B cell (primary cell): ENCODE measurements around the gene ZNF680. TPM values are rescaled to one million over a fixed set of nuclear protein-coding genes. Genes with fewer than 3 reads are reported as not detected.

Source experiments
- ATAC-seq: fragments of 200-7000 bp; cut with Tn5 transposase; one replicate; pipeline ENCODE4 v1.10.0; 2021; ENCODE audit warnings: low read depth, mild to moderate bottlenecking, moderate number of reproducible peaks, moderate library complexity
- CTCF ChIA-PET: fragments of 350-600 bp; sonication (Branson Sonifier 250); formaldehyde crosslinking; loops from one replicate; lab custom pipeline; 2021; ENCODE audit warnings: antibody characterized with exemption, inconsistent platforms; lab: Charles Lee
- POLR2A ChIA-PET: fragments of 350-600 bp; sonication (Branson Sonifier 250); formaldehyde crosslinking; loops from one replicate; lab custom pipeline; 2021; ENCODE audit warnings: antibody characterized with exemption; lab: Charles Lee
- DNase-seq: peaks from one replicate; pipeline ENCODE4 v3.0.0; 2013
- H2AFZ ChIP-seq: 2 replicates; pipeline ENCODE4 v1.6.1; 2012; ENCODE audit warnings: mild to moderate bottlenecking, low read depth, low read length; ENCODE audit not compliant: insufficient read depth, poor library complexity, severe bottlenecking
- H3K27ac ChIP-seq, 2 donors: 1 replicate in 1 of 2; 2 replicates in 1 of 2; pipeline ENCODE4 v1.5.1; 2012 to 2013; ENCODE audit warnings: low read length in 2 of 2, mild to moderate bottlenecking in 2 of 2, moderate library complexity in 1 of 2
- H3K27me3 ChIP-seq, 4 experiments: fragments of 200-600 bp in 1 of 4; sonication (generic) in 1 of 4; replicated peaks in 1 of 4; 1 replicate in 2 of 4; 2 replicates in 2 of 4; pipeline versions ENCODE4 v1.6.1 to v1.7.0; 2013 to 2016; ENCODE audit warnings: low read length in 3 of 4, mild to moderate bottlenecking in 2 of 4, mixed read lengths in 1 of 4, moderate library complexity in 1 of 4; ENCODE audit not compliant: insufficient read depth in 4 of 4, control insufficient read depth in 3 of 4; ENCODE audit errors: control extremely low read depth in 1 of 4
- H3K36me3 ChIP-seq, 2 experiments: replicated peaks in 1 of 2; 1 replicate in 1 of 2; 2 replicates in 1 of 2; pipeline versions ENCODE4 v1.6.1 to v1.7.1; 2013; ENCODE audit warnings: low read length in 1 of 2; ENCODE audit not compliant: insufficient read depth in 2 of 2, control insufficient read depth in 1 of 2; ENCODE audit errors: control extremely low read depth in 1 of 2, extremely low read depth in 1 of 2
- H3K4me1 ChIP-seq, 2 donors: fragments of 200-600 bp in 1 of 2; sonication (generic) in 1 of 2; 1 replicate in 1 of 2; 2 replicates in 1 of 2; pipeline versions ENCODE4 v1.5.1 to v1.6.1; 2013 to 2017; ENCODE audit warnings: low read length in 2 of 2; ENCODE audit not compliant: control insufficient read depth in 2 of 2, insufficient read depth in 2 of 2
- H3K4me2 ChIP-seq: replicated peaks from 2 replicates; pipeline ENCODE3; 2012; ENCODE audit warnings: mild to moderate bottlenecking, low read depth, low read length; ENCODE audit not compliant: poor library complexity, severe bottlenecking
- H3K4me3 ChIP-seq, 5 experiments: fragments of 200-600 bp in 1 of 5; sonication (generic) in 1 of 5; 1 replicate in 3 of 5; 2 replicates in 2 of 5; pipeline versions ENCODE4 v1.5.1 to v1.7.0; 2011 to 2016; ENCODE audit warnings: low read length in 4 of 5, mild to moderate bottlenecking in 4 of 5, low read depth in 2 of 5, control low read depth in 1 of 5, moderate library complexity in 1 of 5; ENCODE audit not compliant: insufficient read depth in 1 of 5; ENCODE audit errors: control extremely low read depth in 1 of 5, extremely low read depth in 1 of 5
- H3K79me2 ChIP-seq: fragments of 200-600 bp; sonication (generic); one replicate; pipeline ENCODE4 v1.6.0; 2016; ENCODE audit warnings: low read length; ENCODE audit not compliant: control insufficient read depth, insufficient read depth
- H3K9ac ChIP-seq: fragments of 200-600 bp; sonication (generic); 2 replicates; pipeline ENCODE4 v1.6.1; 2017; ENCODE audit warnings: mild to moderate bottlenecking, low read length, moderate library complexity
- H3K9me3 ChIP-seq, 3 donors: one replicate each; pipeline versions ENCODE4 v1.6.1 to v1.7.1; 2013; ENCODE audit warnings: low read length in 2 of 3; ENCODE audit not compliant: control insufficient read depth in 2 of 3, insufficient read depth in 1 of 3; ENCODE audit errors: control extremely low read depth in 1 of 3
- H4K20me1 ChIP-seq: 2 replicates; pipeline ENCODE4 v1.6.0; 2012; ENCODE audit warnings: mild to moderate bottlenecking, low read length; ENCODE audit not compliant: insufficient read depth, control insufficient read depth, poor library complexity, severe bottlenecking
- H3K27ac Mint-ChIP-seq: one replicate; pipeline ENCODE4 v1.8.0; 2021; ENCODE audit warnings: mixed read lengths
- H3K27me3 Mint-ChIP-seq: one replicate; pipeline ENCODE4 v1.8.0; 2021; ENCODE audit warnings: mixed read lengths
- H3K4me1 Mint-ChIP-seq: one replicate; pipeline ENCODE4 v1.8.0; 2021; ENCODE audit warnings: mixed read lengths
- H3K4me3 Mint-ChIP-seq: one replicate; pipeline ENCODE4 v1.8.0; 2021; ENCODE audit warnings: mixed read lengths
- H3K9me3 Mint-ChIP-seq: one replicate; pipeline ENCODE4 v1.8.0; 2022; ENCODE audit warnings: mixed read lengths; ENCODE audit not compliant: insufficient read depth
- EZH2 ChIP-seq: IDR thresholded peaks from 2 replicates; pipeline ENCODE4 v1.6.1; 2012; ENCODE audit warnings: borderline replicate concordance, low read depth, mild to moderate bottlenecking, moderate library complexity, low read length; ENCODE audit not compliant: insufficient read depth, poor library complexity, severe bottlenecking
- WGBS: methylation state at CpG from one replicate; pipeline ENCODE4 v1.1.5; 2013; ENCODE audit warnings: missing lambda C conversion rate; ENCODE audit not compliant: insufficient coverage; 5-methylcytosine and 5-hydroxymethylcytosine counted together
- intact Hi-C: fragments of 100-400 bp; cut with micrococcal nuclease; formaldehyde crosslinking; loops from one replicate; pipeline ENCODE4 v1.10.0; 2022
- polyA plus RNA-seq: library from polyadenylated mRNA; depleted of rRNA; stranded (reverse); fragments of >200 nt; gene quantifications from 2 replicates; pipeline ENCODE4 v1.2.3, GENCODE V29; 2012
- total RNA-seq, 2 donors: library from RNA; stranded (reverse); fragments of 120-200 nt in 1 of 2; gene quantifications; 1 replicate in 1 of 2; 2 replicates in 1 of 2; pipeline versions ENCODE4 v1.2.3 to v1.2.4, GENCODE V29; 2013 to 2022
- TF ChIP-seq, protein P1 (sequence below): fragments of 200-600 bp; IDR thresholded peaks from one replicate; pipeline ENCODE4 v1.8.0; 2022; ENCODE audit warnings: antibody characterized with exemption, mild to moderate bottlenecking

The ZNF680 gene
- total and polyA plus RNA-seq, 2 donors (not counting 1 experiment from before 2014, with no cell fraction given): 2.5 to 27.8 TPM

DNA sequence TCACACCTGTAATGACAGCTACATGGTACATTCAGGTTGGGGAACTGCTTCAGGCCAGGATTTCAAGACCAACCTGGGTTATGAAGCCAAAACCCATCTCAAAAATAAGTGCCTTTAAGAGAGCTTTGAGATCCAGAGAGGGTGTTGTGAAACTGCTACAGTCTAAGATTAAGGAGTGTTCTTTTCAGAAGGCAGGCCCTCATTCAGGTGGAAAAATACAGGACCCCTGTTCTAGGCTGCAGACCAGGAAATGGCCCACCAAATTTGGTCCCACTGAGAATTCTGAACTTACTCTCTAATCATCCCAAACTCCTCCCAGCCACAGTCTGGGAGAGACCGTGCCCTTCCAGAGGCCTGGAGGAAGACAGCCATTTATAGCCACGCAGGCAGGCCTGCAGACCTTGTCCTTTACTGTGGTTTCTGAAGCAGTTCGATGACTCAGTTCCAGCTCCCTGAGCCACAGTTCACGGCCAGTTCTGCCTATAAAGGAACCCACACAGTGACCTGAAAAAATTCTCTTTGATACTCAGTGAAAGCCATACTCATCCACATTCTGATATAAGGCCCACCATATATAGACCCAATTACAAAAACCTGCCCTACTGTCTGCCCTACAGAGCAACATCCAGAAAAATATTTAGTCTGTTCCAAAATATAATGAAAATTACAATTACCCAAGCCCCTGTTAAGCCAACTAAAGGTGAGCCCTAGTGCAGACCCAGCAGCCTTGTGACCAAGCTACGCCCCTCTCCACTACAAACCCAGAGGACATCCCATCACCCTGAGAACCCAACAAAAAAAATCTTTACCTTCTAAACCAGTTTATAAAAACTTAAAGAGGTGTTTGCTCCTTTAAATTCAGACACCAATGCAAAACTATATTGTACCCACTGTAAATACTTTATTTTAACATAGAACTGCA lies 21.2 kb downstream of the ZNF680 start:
- WGBS: 88% methylated on average over 4 of the region's 5 CpGs
- no peaks in the 10 kb centered on the region for H3K27me3 ChIP-seq
- no peak overlapping the region for H3K4me3 ChIP-seq
- H3K4me1 Mint-ChIP-seq: peaks cover 20% of the 10 kb centered on the region
- H3K27ac Mint-ChIP-seq: peak overlapping the region; percentile 41
- H3K9ac ChIP-seq: no peak overlapping the region
- no peaks in the 10 kb centered on the region for H3K9me3 Mint-ChIP-seq
- TF ChIP-seq, protein P1, sequence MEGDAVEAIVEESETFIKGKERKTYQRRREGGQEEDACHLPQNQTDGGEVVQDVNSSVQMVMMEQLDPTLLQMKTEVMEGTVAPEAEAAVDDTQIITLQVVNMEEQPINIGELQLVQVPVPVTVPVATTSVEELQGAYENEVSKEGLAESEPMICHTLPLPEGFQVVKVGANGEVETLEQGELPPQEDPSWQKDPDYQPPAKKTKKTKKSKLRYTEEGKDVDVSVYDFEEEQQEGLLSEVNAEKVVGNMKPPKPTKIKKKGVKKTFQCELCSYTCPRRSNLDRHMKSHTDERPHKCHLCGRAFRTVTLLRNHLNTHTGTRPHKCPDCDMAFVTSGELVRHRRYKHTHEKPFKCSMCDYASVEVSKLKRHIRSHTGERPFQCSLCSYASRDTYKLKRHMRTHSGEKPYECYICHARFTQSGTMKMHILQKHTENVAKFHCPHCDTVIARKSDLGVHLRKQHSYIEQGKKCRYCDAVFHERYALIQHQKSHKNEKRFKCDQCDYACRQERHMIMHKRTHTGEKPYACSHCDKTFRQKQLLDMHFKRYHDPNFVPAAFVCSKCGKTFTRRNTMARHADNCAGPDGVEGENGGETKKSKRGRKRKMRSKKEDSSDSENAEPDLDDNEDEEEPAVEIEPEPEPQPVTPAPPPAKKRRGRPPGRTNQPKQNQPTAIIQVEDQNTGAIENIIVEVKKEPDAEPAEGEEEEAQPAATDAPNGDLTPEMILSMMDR: no peak
- TF ChIP-seq EZH2: no peak
- intact Hi-C loops: no loop called here
- peaks cover 0 to 6% of the 10 kb centered on the region in 2 donors for H3K4me1 ChIP-seq
- H4K20me1 ChIP-seq: no peaks in the 10 kb centered on the region
- H3K4me2 ChIP-seq: no peak overlapping the region
- H3K4me3 Mint-ChIP-seq: no peak overlapping the region
- ATAC-seq (no peak), DNase-seq (no peak)
- H3K79me2 ChIP-seq: peaks cover 9% of the 10 kb centered on the region
- H3K27me3 Mint-ChIP-seq: no peaks in the 10 kb centered on the region
- H3K36me3 ChIP-seq: peaks cover 3 to 16% of the 10 kb centered on the region in 2 experiments
- no peak overlapping the region for H2AFZ ChIP-seq
- no peak overlapping the region for H3K27ac ChIP-seq
- ChIA-PET POLR2A (no interaction called here), CTCF (no interaction called here)
- H3K9me3 ChIP-seq: peaks cover 7 to 26% (median 11%) of the 10 kb centered on the region in 3 donors

DNA sequence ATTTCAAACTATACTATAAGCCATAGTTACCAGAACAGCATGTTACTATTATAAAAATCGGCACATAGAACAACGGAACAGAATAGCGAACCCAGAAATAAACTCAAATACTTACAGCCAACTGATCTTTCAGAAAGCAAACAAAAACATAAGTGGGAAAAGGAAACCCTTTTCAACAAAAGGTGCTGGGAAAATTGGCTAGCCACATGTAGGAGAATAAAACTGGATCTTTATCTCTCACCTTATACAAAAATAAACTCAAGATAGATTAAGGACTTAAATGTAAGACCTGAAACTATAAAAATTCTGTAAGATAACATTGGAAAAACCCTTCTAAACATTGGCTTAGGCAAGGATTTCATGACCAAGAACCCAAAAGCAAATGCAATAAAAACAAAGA lies 29.1 kb downstream of the ZNF680 start:
- Mint-ChIP-seq H3K27ac (no peak overlapping the region), H3K27me3 (no peaks in the 10 kb centered on the region), H3K4me1 (no peaks in the 10 kb centered on the region), H3K4me3 (no peak overlapping the region), H3K9me3 (peaks cover 32% of the 10 kb centered on the region)
- H3K36me3 ChIP-seq: peaks cover 5 to 45% of the 10 kb centered on the region in 2 experiments
- no peak for DNase-seq
- ChIA-PET POLR2A (no interaction called here), CTCF (no interaction called here)
- no CpG with 5 or more reads among the region's 3 CpGs for WGBS
- ATAC-seq: no peak
- H3K4me1 ChIP-seq: no peaks in the 10 kb centered on the region
- H3K27me3 ChIP-seq: no peaks in the 10 kb centered on the region
- H3K4me2 ChIP-seq: no peak overlapping the region
- H3K79me2 ChIP-seq: peaks cover 46% of the 10 kb centered on the region
- no peaks in the 10 kb centered on the region for H4K20me1 ChIP-seq
- TF ChIP-seq EZH2: no peak
- TF ChIP-seq, protein P1: no peak
- intact Hi-C loops: no loop called here
- H2AFZ ChIP-seq: no peak overlapping the region
- H3K9ac ChIP-seq: no peak overlapping the region
- no peak overlapping the region for H3K27ac ChIP-seq
- no peak overlapping the region for H3K4me3 ChIP-seq
- H3K9me3 ChIP-seq: peaks cover 8 to 33% (median 32%) of the 10 kb centered on the region in 3 donors
